HG03039 (cell line): ENCODE measurements around the gene KBTBD13.
A peak's percentile ranks its signal among the peaks of the same experiment; 100 is the strongest.
"Not testable (repeated sequence)": the region's sequence is repeated elsewhere in the genome, so short reads cannot be mapped to it uniquely, and the experiment has no call there.

ENCODE experiments used
- ATAC-seq: cut with Tn5 transposase; IDR thresholded peaks from one replicate; pipeline ENCODE4 v1.9.1; 2021; ENCODE audit warnings: mild to moderate bottlenecking, moderate library complexity; ENCODE audit not compliant: unreplicated experiment

Gene KBTBD13

DNA sequence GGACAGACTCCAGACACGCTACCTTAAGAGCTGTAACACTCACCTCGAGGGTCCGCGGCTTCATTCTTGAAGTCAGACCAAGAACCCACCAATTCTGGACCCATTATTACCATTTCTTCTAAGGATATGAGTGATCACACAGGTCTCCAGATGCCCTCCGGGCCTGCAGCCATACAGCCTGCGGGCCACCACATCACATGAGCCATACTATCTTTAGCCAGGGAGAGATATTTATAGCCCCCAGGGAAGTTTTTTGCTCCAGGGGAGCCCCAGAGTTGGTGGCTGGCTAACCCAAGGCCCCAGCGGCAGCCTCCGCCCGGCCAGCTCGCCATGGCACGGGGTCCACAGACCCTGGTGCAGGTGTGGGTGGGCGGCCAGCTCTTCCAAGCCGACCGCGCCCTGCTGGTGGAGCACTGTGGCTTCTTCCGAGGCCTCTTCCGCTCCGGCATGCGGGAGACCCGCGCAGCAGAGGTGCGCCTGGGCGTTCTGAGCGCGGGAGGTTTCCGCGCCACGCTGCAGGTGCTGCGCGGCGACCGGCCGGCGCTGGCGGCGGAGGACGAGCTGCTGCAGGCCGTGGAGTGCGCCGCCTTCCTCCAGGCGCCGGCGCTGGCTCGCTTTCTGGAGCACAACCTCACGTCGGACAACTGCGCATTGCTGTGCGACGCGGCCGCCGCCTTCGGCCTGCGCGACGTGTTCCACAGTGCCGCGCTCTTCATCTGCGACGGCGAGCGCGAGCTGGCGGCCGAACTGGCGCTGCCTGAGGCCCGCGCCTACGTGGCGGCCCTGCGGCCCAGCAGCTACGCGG is at the start of gene KBTBD13:
KBTBD13 (plus strand) TSS at position 261 of the 805 bp plus-strand sequence; CDS start at position 331, 70 bp downstream.
- ATAC-seq = no peak

DNA sequence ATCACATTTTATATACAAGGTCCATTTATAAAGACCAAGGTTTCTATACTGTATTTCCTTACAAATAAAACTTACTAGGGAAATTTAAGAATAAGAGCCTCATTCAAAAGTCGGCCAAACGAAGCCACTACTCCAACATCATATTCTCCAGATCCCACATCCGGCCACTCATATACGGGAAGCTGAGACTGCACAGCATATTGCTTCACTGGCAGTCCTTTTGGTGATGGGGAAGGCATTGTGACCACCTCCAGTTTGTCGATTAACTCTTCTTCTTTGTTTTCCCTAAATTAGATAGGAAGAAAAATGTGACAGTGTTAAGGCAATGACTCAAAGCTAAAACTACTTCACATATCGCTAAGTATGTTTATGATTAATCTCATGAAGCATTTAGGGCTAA is 49.8 kb upstream of the KBTBD13 start:
- ATAC-seq = no peak

DNA sequence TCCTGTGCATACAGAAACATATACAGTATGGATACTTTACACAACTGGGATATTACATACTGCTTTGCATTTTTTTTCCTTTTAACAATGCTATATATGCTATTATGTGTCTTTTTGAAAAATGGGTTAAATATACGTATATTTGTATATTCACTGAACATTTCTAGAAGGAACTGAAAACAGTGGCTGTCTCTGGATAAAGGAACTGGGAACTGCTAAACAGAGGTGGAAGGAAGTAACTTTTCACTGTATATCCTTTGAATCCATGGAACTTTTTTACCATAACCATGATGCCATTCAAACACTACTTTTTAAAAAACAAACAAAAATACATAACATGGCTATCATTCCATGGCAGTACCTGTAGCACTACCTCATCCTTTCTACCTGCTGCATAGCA is 49.0 kb upstream of the KBTBD13 start:
- ATAC-seq = no peak

DNA sequence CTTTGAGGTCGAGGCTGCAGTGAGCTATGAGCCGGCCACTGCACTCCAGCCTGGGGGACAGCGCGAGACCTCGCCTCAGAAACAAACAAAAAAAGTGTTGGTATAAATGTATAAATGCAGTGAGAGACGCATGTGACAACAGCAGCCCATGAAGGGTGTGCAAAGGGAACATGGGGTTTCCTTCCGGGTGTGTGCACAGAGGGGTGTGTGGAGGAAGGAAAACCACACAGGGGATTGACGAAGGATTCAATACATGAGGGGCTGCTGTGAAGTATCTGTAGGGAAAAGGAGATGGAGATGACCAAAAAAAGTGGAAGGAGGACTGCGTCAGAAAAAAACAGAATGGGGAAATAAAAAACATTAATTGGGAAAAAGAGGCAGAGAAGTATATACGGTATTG is 48.2 kb upstream of the KBTBD13 start:
- no peak for ATAC-seq

- ATAC-seq = peak; percentile 61
Observed at GRCh38 chr15:65028921-65029735, 47.4 kb upstream of the KBTBD13 start, which contains the start of gene MTFMT. MTFMT (minus strand) TSS chr15:65029639; CDS start chr15:65029613, 26 bp downstream.

GRCh38 chr15:65029736-65030208 is 46.8 kb upstream of the KBTBD13 start:
- ATAC-seq = no peak

DNA sequence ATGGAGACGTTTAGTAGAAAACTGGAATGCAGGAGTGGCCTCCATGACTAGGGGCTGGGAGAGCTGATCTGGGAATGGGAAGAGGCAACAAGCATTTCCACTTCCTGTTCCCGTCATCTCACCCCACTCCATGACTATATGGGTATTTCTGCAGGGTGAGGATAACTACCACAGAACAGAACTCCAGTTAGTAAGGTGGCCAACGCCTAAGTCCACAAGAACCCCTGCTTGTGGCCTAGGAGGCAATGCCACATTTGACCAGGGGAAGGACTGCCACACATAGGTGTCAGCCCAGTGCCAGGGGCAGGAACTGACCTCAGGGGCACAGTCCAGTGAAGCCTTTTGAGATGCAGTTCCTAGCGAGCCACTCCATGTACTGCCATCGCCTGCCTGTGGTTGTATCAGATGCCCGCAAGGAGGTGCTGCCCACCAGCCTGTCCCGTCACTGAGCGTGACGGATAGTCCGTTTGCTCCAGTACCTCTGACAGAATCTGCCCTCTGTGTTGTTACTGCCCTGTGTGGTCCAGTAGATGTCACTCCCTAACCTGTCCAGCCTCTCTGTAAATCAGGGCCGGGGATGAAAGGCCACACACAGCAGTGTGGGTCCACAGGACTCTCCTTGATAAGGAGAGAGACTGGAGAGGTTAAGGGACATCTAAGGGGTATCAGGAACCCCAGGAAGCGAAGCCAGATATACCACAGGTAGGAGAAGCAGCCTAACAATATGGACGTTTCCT is 43.6 kb upstream of the KBTBD13 start:
- no peak for ATAC-seq

DNA sequence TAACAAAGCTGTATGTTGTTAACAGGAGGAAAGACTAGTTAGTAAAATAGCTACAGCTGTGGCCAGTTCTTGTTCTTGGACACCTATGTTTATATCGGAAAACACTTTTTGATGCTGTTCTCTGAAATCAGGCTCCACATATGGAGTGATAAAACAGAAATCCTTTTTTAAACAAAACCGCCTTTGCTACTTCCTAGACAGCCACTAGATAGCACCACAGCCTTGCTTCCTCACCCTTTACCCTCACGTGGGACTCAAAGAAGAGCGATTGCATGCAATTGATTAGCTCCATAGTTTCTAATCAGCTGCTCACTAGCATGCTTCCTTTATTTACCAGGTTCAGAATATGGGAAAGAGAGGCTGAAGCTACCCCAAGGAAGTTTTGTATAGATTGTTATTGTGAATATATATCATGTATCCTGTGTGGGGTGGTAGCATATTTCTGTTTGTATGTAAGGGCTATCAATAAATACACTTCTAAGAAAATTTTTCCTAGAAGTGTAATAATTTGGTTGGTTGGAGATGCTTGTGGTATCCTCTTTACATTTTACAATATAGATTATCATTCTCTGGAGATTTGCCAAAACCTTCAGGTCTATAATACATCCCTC is 42.8 kb upstream of the KBTBD13 start:
- no peak for ATAC-seq

- ATAC-seq = no peak
Observed at GRCh38 chr15:65034719-65035118, 41.8 kb upstream of the KBTBD13 start.

- ATAC-seq = no peak
Observed at GRCh38 chr15:65037309-65037708, 39.2 kb upstream of the KBTBD13 start.

DNA sequence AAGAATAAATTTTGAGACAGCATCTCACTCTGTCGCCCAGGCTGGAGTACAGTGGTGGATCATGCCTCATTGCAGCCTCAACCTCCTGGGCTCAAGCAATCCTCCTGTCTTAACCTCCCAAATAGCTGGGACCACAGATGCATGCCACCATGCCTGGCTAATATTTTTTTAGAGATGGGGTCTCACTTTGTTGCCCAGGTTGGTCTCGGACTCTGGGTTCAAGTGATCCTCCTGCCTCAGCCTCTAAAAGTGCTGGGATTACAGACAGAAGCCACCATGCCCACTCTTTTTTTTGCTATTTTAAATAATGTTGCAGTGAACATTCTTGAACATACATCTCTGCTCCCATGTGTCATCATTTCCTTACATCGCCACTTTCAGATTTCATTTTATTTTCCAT is 38.1 kb upstream of the KBTBD13 start:
- no peak for ATAC-seq

- no peak for ATAC-seq
Observed at GRCh38 chr15:65038836-65039235, 37.7 kb upstream of the KBTBD13 start.

DNA sequence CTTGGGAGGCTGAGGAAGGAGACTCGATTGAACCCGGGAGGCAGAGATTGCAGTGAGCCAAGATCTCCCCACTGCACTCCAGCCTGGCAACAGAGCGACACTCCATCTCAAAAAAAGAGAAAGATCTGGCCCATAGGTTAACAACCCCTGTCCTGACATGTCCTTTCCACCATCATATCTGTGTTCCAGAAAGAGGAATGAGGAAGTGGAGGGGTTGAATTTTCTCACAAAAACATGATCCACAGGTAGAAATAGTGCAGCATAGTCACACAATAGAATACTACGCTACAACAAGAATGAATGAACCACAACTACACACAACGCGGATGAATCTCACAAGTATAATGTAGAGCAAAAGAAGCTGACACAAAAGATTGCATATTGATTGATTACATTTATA is 36.1 kb upstream of the KBTBD13 start:
- no peak for ATAC-seq

GRCh38 chr15:65041787-65042186 is 34.8 kb upstream of the KBTBD13 start:
- no peak for ATAC-seq

- no peak for ATAC-seq
Observed at GRCh38 chr15:65042776-65043327, 33.7 kb upstream of the KBTBD13 start.

- ATAC-seq = not testable (repeated sequence)
Observed at GRCh38 chr15:65044218-65044617, 32.3 kb upstream of the KBTBD13 start.

GRCh38 chr15:65044724-65045481 is 31.6 kb upstream of the KBTBD13 start, which contains the start of gene SLC51B:
SLC51B (plus strand) TSS chr15:65045387; CDS start chr15:65050005, 4,618 bp downstream.
- ATAC-seq = no peak

- ATAC-seq = no peak
Observed at GRCh38 chr15:65048241-65048640, 28.3 kb upstream of the KBTBD13 start.

DNA sequence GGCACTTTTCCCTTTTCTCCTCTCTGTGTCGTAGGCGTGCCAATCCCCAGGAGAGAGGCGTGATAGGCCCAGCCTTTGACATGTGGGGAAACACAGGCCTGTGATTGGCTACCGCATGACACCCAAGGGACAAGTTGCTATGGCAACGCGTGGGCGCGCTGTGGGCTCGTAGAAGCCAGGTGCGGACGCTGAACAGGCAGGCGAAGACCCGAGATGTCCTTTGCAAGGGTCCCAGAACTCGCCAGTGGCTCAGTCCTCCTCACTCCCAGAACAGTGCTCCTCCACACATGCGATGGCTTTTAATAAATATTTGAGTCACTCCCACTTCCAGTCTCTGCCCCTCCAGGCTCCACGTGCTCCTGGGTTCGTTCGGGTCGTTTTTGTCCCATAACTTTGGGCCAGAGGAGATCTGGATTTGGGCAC is 27.1 kb upstream of the KBTBD13 start:
- ATAC-seq = peak; percentile 85
